ENCODE data around the gene CDS2.

DNA sequence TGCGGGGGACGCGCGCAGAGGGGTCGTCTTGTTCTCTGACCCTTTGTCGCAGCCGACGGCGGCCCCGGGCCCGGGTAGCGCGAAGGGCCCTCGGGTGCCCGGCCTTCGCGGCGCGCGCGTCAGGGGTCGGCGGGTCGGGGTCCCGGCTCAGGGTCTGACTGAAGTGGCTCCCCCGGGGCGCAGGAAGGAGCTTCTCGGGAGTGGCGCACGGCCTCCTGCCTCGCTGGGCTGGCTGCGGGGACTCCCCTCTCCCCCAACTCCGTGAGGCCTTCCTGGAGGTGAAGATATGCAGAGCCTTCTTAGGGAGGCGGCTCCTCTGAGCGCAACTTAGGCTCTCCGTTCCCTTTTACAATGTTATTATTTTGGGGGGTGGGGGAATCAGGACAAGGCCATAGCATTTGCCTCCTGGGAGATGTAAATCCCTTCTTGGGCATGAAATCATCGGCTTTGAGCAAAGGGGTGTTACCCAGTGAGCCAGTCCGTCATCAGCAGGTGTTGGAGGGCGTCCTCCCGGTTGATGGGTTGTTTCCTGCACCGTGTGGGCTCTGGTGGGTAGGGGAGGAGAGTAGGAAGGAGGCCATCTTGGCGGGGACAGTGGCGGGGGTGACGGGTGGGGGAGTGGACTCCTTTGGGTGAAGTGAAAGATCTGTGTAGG is 523 bp downstream of the CDS2 start:
- TF ChIP-seq, protein P1, sequence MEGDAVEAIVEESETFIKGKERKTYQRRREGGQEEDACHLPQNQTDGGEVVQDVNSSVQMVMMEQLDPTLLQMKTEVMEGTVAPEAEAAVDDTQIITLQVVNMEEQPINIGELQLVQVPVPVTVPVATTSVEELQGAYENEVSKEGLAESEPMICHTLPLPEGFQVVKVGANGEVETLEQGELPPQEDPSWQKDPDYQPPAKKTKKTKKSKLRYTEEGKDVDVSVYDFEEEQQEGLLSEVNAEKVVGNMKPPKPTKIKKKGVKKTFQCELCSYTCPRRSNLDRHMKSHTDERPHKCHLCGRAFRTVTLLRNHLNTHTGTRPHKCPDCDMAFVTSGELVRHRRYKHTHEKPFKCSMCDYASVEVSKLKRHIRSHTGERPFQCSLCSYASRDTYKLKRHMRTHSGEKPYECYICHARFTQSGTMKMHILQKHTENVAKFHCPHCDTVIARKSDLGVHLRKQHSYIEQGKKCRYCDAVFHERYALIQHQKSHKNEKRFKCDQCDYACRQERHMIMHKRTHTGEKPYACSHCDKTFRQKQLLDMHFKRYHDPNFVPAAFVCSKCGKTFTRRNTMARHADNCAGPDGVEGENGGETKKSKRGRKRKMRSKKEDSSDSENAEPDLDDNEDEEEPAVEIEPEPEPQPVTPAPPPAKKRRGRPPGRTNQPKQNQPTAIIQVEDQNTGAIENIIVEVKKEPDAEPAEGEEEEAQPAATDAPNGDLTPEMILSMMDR (IDR thresholded peaks at IDR 0.05; ENCODE audit: low read depth, low read length): no peak
- no peak for TF ChIP-seq POLR2A (IDR thresholded peaks at IDR 0.05; ENCODE audit: extremely low read depth, insufficient read length)

Data from NB4 (cell line).